ENCODE measurements around the gene FBXO31.

FBXO31 gene

DNA sequence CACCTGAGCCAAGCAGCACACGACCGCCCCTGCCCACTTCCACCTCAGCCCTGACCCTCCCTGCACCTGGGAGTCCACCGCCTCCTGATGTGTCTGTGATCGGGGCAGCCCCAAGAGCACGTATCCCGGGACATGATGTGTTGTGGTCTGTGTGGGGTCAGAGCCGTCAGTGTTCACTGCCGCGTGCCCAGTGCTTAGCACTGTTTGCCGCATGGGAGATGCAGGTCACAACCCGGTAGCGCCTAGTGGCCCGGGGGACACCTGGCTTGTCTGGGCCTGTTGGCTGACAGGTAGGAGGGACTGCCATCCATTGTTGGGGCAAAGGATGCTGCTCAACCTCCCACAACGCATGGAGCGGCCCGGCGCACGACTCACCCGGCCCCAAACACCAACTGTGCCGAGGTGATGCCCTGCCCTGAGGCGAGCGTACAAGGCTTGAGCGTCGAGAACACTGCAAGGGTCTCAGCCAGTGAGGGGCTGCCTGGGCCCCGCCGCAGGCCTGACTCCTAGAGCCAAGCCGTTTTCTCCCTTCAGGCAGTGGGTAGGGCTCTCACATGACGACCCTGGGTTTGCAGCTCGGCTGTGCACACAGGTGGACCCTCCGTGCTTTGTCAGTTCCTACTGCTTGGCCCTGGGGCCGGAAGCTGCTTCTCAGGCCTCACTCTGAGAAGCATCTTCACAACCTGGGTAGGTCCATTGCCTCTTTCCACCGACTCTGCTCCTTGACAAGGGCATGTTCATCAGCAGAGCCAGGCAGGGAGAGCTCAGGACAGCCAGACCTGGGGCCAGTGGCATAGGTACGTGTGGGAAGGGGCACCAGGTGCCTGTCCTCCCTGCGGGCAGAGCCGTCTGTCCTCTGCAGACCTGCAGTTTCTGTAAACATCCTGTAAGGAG, 60.5 kb downstream of the FBXO31 start:
- H3K9ac ChIP-seq (ENCODE audit: low read length), result no peak overlapping the region
- TF ChIP-seq, protein P1, sequence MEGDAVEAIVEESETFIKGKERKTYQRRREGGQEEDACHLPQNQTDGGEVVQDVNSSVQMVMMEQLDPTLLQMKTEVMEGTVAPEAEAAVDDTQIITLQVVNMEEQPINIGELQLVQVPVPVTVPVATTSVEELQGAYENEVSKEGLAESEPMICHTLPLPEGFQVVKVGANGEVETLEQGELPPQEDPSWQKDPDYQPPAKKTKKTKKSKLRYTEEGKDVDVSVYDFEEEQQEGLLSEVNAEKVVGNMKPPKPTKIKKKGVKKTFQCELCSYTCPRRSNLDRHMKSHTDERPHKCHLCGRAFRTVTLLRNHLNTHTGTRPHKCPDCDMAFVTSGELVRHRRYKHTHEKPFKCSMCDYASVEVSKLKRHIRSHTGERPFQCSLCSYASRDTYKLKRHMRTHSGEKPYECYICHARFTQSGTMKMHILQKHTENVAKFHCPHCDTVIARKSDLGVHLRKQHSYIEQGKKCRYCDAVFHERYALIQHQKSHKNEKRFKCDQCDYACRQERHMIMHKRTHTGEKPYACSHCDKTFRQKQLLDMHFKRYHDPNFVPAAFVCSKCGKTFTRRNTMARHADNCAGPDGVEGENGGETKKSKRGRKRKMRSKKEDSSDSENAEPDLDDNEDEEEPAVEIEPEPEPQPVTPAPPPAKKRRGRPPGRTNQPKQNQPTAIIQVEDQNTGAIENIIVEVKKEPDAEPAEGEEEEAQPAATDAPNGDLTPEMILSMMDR (IDR thresholded peaks at IDR 0.05; ENCODE audit: low read depth, low read length), result no peak
- no peak for TF ChIP-seq EZH2phosphoT487 (IDR thresholded peaks at IDR 0.05; ENCODE audit: low read depth)
- H2AFZ ChIP-seq (ENCODE audit: low read depth, low read length), result no peak overlapping the region
- H3K36me3 ChIP-seq (replicated peaks; ENCODE audit: low read depth, low read length), result peaks cover 6% of the 10 kb centered on the region
- no peak overlapping the region for H3K4me2 ChIP-seq (ENCODE audit: low read length)
- H3K9me3 ChIP-seq (ENCODE audit: insufficient read depth, low read length), result no peaks in the 10 kb centered on the region
- H3K4me3 ChIP-seq (ENCODE audit: low read length), result no peak overlapping the region
- no peaks in the 10 kb centered on the region for H4K20me1 ChIP-seq (ENCODE audit: insufficient read depth, low read length)
- peaks cover 7% of the 10 kb centered on the region for H3K4me1 ChIP-seq (ENCODE audit: low read length)
- H3K27ac ChIP-seq (ENCODE audit: low read length), result no peak overlapping the region
- peaks cover 9% of the 10 kb centered on the region for H3K79me2 ChIP-seq (ENCODE audit: low read length)
- H3K27me3 ChIP-seq (ENCODE audit: low read depth, low read length), result no peaks in the 10 kb centered on the region

DNA sequence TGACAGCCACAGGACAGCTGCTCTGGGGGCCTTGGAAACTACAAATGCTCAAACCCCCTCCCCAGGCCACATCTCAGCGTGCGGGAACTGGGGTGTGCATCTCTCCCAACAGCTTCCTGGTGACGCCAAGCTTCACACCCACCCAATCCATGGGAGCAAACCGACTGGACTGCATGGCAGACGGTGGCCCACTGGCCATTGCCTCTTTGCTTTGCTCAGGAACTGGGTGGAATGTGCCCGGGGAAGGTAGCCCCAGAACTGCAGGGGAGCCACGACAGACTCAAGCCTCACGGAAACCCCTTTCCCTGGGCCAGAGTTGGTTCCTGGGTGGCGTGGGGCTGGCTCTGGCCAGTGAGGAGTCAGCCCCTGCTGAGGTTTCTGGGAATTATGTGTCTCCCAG, 61.2 kb downstream of the FBXO31 start:
- Histone ChIP-seq H3K9me3 (ENCODE audit: insufficient read depth, low read length) (no peaks in the 10 kb centered on the region), H4K20me1 (ENCODE audit: insufficient read depth, low read length) (no peaks in the 10 kb centered on the region), H3K27ac (ENCODE audit: low read length) (no peak overlapping the region), H3K4me1 (ENCODE audit: low read length) (peaks cover 7% of the 10 kb centered on the region), H3K4me3 (ENCODE audit: low read length) (no peak overlapping the region), H3K27me3 (ENCODE audit: low read depth, low read length) (no peaks in the 10 kb centered on the region), H3K4me2 (ENCODE audit: low read length) (no peak overlapping the region), H3K36me3 (replicated peaks; ENCODE audit: low read depth, low read length) (peaks cover 6% of the 10 kb centered on the region), H2AFZ (ENCODE audit: low read depth, low read length) (no peak overlapping the region), H3K79me2 (ENCODE audit: low read length) (peaks cover 17% of the 10 kb centered on the region), H3K9ac (ENCODE audit: low read length) (no peak overlapping the region)
- no peak for TF ChIP-seq EZH2phosphoT487 (IDR thresholded peaks at IDR 0.05; ENCODE audit: low read depth)
- TF ChIP-seq, protein P1 (IDR thresholded peaks at IDR 0.05; ENCODE audit: low read depth, low read length), result no peak

DNA sequence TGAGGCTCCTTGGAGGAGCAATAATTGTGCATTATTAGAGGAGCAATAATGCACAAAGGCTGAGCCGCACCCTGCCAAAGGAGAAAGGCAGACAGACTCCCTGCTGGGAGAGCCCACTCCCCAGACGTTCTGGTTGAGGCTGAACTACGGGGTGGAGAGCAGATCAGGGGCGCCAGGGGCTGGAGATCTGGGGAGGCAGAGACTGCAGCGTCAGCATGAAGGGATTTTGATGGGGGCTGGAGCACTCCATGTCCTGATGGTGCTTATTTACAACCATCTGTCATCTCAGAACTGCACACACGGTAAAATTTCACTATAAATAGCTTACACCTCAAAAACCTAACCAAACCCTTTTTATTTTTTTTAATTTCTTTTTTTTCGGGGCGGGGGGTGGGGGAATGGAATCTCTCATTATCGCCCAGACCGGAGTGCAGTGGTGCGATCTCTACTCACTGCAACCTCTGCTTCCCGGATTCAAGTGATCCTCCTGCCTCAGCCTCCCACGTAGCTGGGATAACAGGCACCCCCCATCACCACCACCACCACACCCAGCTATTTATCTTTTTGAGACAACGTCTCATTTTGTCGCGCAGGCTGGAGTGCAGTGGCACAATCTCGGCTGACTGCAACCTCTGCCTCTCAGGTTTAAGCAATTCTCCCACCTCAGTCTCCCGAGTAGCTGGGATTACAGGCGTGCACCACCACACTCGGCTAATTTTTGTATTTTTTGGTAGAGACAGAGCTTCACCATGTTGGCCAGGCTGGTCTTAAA, 62.1 kb downstream of the FBXO31 start:
- Histone ChIP-seq H4K20me1 (ENCODE audit: insufficient read depth, low read length) (no peaks in the 10 kb centered on the region), H3K27ac (ENCODE audit: low read length) (no peak overlapping the region), H2AFZ (ENCODE audit: low read depth, low read length) (no peak overlapping the region), H3K36me3 (replicated peaks; ENCODE audit: low read depth, low read length) (peaks cover 6% of the 10 kb centered on the region), H3K9me3 (ENCODE audit: insufficient read depth, low read length) (no peaks in the 10 kb centered on the region), H3K79me2 (ENCODE audit: low read length) (peaks cover 20% of the 10 kb centered on the region), H3K9ac (ENCODE audit: low read length) (no peak overlapping the region), H3K4me2 (ENCODE audit: low read length) (no peak overlapping the region), H3K4me1 (ENCODE audit: low read length) (peaks cover 9% of the 10 kb centered on the region), H3K27me3 (ENCODE audit: low read depth, low read length) (no peaks in the 10 kb centered on the region), H3K4me3 (ENCODE audit: low read length) (no peak overlapping the region)
- TF ChIP-seq EZH2phosphoT487 (IDR thresholded peaks at IDR 0.05; ENCODE audit: low read depth), result no peak
- TF ChIP-seq, protein P1 (IDR thresholded peaks at IDR 0.05; ENCODE audit: low read depth, low read length), result no peak
